GM19023 (cell line): Measurements from ENCODE around the gene CAMK2N2.

Experiments
- ATAC-seq: cut with Tn5 transposase; IDR thresholded peaks from one replicate; pipeline ENCODE4 v1.9.1; 2021; ENCODE audit warnings: mild to moderate bottlenecking, moderate library complexity; ENCODE audit not compliant: unreplicated experiment

Gene CAMK2N2

GRCh38 chr3:184240384-184241140 lies 20.8 kb downstream of the CAMK2N2 start:
- ATAC-seq: no peak

GRCh38 chr3:184239708-184240107 lies 21.6 kb downstream of the CAMK2N2 start:
- no peak for ATAC-seq

GRCh38 chr3:184239221-184239620 lies 22.1 kb downstream of the CAMK2N2 start:
- no peak for ATAC-seq

GRCh38 chr3:184238246-184238818 lies 23.0 kb downstream of the CAMK2N2 start:
- ATAC-seq: no peak

GRCh38 chr3:184237807-184238206 lies 23.5 kb downstream of the CAMK2N2 start:
- ATAC-seq: no peak

- ATAC-seq: no peak
Measured at GRCh38 chr3:184237211-184237610, 24.1 kb downstream of the CAMK2N2 start.

GRCh38 chr3:184236636-184237035 lies 24.7 kb downstream of the CAMK2N2 start:
- ATAC-seq: no peak

GRCh38 chr3:184236033-184236410 lies 25.3 kb downstream of the CAMK2N2 start:
- no peak for ATAC-seq

GRCh38 chr3:184235381-184236032 lies 25.8 kb downstream of the CAMK2N2 start:
- no peak for ATAC-seq

- ATAC-seq: no peak
Measured at GRCh38 chr3:184234671-184235380, 26.5 kb downstream of the CAMK2N2 start.

- ATAC-seq: no peak
Measured at GRCh38 chr3:184234224-184234623, 27.1 kb downstream of the CAMK2N2 start.

- ATAC-seq: no peak
Measured at GRCh38 chr3:184233127-184233843, 28.1 kb downstream of the CAMK2N2 start.

- no peak for ATAC-seq
Measured at GRCh38 chr3:184231671-184232070, 29.7 kb downstream of the CAMK2N2 start.

- no peak for ATAC-seq
Measured at GRCh38 chr3:184230603-184231528, 30.5 kb downstream of the CAMK2N2 start.

GRCh38 chr3:184230081-184230602 lies 31.2 kb downstream of the CAMK2N2 start:
- ATAC-seq: peak; percentile 17

- peak; percentile 83 for ATAC-seq
Measured at GRCh38 chr3:184229394-184230080, 31.8 kb downstream of the CAMK2N2 start, which contains the start of gene VWA5B2. VWA5B2 (plus strand) TSS chr3:184229585; CDS start chr3:184230529, 944 bp downstream.

GRCh38 chr3:184228376-184229137 lies 32.8 kb downstream of the CAMK2N2 start:
- no peak for ATAC-seq

- no peak for ATAC-seq
Measured at GRCh38 chr3:184227481-184227935, 33.8 kb downstream of the CAMK2N2 start.
